HG03066 (cell line): ENCODE measurements around the gene PRUNE1.

Source experiments
- ATAC-seq: cut with Tn5 transposase; IDR thresholded peaks from one replicate; pipeline ENCODE4 v1.9.1; 2021; ENCODE audit warnings: low read depth; ENCODE audit not compliant: unreplicated experiment

PRUNE1 gene

DNA sequence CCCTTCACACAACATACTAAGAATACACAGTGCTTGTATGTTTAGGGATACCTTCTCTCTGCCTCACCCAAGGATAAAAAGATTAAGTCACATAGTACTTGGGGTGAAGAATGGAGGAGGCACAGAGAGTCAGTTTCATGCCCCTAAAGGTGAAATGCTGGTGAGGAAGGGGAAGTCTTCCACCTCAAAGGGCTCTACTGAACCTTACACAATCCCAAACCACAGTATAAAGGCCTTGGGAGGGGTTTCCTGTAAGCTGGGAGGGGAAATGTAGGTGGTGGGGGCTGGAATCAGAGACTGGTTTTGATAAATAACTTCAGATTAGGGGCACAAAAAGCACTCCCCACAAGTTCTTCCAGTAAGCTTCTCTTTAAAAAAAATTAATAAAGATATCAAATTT lies 5.1 kb upstream of the PRUNE1 start:
- ATAC-seq: no peak

- ATAC-seq: no peak
Observed at GRCh38 chr1:151005729-151006319, 2.4 kb upstream of the PRUNE1 start.

GRCh38 chr1:151006327-151007052 lies 1.8 kb upstream of the PRUNE1 start, which contains the start of gene MINDY1:
MINDY1 (minus strand) TSS chr1:151006902; CDS start chr1:151002617, 4,285 bp downstream.
- ATAC-seq: peak; percentile 46

DNA sequence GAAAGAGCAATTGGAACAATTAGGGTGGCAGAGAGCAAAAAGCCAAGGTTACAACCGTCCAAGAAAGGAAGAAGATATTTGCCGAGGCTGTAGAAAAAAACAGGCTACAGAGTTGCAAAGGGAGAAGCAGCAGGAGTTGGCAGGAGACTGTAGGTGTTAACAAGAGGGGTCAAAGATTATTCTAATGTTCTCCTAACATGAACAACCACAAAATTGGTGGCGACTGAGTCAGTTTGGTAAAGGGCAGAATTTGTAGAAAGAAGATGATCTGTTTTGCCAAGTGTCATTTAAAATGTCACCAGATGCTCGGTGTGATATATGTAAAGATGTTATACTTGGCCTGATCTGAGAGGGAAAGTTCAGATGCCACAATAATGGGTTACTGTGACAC lies 401 bp upstream of the PRUNE1 start:
- no peak for ATAC-seq

- ATAC-seq: no peak
Observed at GRCh38 chr1:151009206-151009587, 948 bp downstream of the PRUNE1 start.

GRCh38 chr1:151009674-151010345 lies 1.6 kb downstream of the PRUNE1 start:
- ATAC-seq: no peak

DNA sequence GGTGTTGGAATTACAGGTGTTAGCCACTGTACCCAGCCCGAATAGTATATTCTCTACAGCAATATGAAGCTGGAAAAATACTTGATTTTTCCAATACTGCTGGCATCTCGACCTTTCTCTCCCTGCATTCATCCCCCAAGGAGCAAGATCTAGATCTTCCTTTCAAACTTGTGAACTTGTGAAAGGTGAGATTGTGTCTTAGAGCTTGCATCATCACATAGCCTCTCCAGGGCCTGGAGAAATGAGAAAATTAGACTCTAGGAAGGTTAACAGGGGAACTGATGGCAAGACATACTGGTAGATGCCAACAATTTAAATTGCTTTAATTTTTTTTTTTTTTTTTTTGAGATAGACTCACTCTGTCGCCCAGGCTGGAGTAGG lies 2.1 kb downstream of the PRUNE1 start:
- ATAC-seq: no peak

GRCh38 chr1:151011154-151011850 lies 3.1 kb downstream of the PRUNE1 start:
- no peak for ATAC-seq

DNA sequence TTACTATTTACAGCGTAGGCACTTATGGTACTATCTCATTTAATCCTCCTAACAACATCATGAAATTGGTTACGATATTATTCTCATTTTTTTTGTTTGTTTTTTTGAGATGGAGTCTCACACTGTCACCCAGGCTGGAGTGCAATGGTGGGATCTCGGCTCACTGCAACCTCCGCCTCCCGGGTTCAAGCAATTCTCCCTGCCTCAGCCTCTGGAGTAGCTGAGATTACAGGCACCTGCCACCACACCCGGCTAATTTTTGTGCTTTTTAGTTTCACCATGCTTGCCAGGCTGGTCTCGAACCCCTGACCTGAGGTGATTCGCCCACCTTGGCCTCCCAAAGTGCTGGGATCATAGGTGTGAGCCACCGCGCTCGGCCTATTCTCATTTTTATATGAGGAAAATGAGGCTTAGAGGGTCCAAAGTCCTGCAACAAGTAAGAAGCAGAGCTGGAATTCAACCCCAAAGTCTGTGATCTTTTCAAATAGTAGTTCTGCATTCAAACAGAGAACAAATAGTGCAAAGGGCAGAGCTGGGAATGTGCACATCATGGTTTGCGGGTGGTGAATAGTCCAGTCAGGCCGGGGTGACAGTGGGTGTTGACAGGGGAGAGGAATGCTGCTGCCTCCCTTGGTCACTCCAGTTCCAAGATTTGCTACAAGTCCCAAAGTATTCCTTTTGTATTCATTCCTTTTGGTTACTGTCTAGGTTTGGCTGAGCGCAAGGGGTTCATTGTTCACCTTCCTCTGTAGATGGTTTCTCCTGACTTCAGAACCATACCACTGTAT lies 4.6 kb downstream of the PRUNE1 start:
- ATAC-seq: no peak

DNA sequence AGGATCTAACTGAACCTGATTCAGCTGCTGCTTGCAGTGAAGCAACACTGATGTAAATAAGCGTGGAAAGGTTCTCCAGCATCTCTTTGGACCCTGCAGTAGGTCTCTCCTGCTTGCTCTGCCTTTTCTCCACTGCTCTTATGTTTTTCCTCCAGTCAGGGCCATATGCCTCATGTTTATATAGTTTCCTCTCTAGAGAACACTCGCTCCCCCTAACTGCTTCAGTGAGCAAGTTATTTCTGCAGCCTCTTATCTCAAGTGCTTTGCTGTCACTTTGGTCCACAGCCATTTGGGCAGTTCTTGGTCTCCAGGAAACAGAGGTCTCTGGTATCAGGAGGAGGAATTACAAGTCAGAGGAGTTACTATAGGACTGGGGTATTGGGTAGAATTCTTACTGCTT lies 5.3 kb downstream of the PRUNE1 start:
- ATAC-seq: no peak

DNA sequence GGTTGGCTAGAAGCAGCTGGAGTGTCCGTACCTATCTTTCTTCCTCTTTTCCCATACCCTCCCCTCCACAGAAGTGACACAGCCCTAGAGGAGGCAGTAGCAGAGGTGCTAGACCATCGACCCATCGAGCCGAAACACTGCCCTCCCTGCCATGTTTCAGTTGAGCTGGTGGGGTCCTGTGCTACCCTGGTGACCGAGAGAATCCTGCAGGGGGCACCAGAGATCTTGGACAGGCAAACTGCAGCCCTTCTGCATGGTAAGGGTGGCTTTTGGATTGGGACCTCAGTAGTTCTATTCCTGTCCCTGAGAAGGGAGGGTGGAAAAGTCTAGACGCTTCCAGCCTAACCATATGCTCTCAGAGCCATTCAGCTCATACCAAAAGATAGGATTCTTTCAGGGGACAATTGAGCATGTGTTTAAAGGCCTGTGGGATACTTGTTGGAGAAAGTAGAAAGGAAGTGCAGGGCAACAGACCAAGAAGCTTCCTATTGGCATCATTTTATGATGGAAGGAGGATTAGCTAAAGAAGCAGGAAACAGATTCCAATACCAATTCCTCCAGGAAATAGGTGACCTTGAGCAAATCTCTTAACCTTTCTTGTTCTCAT lies 16.4 kb downstream of the PRUNE1 start:
- ATAC-seq: no peak

DNA sequence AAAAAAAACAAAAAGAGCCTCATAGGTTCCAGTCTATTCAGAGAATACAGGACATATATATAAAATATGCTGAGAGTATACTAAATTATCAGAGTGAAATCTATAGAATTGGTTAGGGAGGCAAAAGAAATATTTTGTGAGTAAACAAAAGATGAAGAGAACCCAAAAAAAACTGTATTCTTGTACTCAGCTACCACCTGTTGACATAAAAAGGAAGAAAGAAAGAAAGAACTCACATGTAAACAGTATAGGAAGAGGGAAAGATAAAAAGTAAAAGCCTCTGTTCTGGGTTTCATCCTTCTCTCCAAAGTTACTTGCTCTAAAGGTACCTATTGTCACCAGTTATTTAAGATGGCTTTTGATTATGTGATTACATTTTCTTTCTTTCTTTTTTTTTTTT lies 18.2 kb downstream of the PRUNE1 start:
- no peak for ATAC-seq

- ATAC-seq: no peak
Observed at GRCh38 chr1:151032164-151032563, 23.9 kb downstream of the PRUNE1 start.

DNA sequence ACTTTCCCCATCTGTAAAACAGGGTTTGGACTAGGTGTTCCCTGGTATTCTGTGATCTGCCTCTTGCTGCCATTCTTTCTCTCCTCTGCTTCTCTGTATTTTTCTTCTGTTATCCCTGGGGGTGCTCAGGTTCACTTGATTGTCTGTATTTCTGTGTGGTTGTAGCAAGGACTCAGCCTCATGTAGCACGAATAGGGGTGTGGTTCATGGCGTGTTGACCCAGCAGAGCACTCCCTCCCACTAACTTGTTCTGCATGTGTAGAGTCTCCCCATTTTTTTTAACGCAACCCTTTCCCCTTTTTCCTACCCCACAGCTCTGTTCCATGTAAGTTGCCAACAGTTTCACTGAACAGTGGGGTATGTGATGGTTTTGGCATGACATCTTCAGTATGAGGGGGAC lies 26.9 kb downstream of the PRUNE1 start:
- no peak for ATAC-seq

DNA sequence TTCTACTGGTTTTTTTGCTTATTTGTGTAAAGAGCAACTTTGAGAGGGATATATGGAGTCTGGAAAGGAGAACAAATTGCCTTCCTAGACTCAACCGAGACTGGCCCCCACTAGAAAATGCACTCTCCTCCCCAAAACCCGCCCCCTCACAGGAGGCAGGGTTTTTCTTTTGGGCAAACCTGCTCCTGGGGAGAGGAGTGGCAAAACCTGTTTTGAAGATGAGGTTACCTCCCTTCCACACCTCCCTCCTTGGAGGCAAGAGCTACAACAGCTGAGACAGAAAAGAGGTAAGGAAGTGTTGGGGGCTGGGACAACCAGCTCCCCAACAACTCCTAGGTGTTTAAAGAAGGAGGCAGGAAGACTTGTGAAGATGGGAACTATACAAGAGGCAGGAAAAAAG lies 28.1 kb downstream of the PRUNE1 start, which contains the start of gene BNIPL:
Gene BNIPL, plus strand, starts transcription at position 231 of the 400 bp plus-strand sequence. Its CDS starts 140 bp downstream, at position 371.
- no peak for ATAC-seq

GRCh38 chr1:151037032-151037431 lies 28.8 kb downstream of the PRUNE1 start:
- no peak for ATAC-seq

DNA sequence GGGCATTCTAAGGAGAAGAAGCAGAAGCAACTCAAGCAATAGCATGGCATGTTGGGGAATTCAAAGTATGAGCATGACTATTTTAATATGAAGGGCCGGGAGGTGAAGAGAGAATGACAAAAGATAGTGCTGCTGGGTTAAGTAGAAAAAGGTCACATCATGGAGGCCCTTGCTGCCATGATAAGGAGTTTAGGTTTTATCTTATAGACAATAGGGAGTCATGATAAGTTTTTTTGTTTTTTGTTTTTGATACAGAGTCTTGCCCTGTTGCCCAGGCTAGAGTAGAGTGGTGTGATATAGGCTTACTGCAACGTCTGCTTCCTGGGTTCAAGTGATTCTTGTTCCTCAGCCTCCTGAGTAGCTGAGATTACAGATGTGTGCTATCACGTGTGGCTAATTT lies 31.3 kb downstream of the PRUNE1 start:
- no peak for ATAC-seq

DNA sequence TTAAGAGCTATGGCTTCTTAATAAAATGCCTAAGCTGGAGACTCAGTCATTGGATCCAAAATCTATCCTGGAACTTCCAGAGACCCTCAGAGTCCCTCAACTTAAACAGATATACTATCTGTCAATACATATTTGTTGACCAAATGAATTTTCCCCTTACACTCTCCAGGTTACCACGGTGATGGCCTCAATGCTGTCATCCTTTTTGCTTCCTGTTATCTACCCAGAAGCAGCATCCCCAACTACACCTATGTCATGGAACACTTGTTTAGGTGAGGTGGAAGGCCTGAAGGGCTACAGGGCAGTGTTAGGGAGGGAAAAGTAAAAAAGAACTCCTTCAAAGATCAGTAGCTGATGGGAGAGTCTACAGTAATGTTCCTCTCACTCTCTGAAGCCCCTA lies 34.9 kb downstream of the PRUNE1 start:
- no peak for ATAC-seq

- peak; percentile 56 for ATAC-seq
Observed at GRCh38 chr1:151047591-151047924, 39.3 kb downstream of the PRUNE1 start, which contains the start of gene C1orf56. C1orf56 (plus strand) TSS chr1:151047751; CDS start chr1:151047848, 97 bp downstream.
